ENCODE results near the gene S1PR4. TPM values are rescaled to one million over a fixed set of nuclear protein-coding genes. Genes with fewer than 3 reads are reported as not detected.
"Not testable (repeated sequence)": the region's sequence is repeated elsewhere in the genome, so short reads cannot be mapped to it uniquely, and the experiment has no call there.

S1PR4 gene
- total RNA-seq, 1 donor from 2014 or later: not detected

GRCh38 chr19:3161453-3161852, 17.1 kb upstream of the S1PR4 start:
- no peak for DNase-seq (ENCODE audit: low read depth)
- no peak overlapping the region for H3K4me3 ChIP-seq (ENCODE audit: low read depth, low read length)
- no peak for TF ChIP-seq CTCF (conservative IDR thresholded peaks at IDR 0.05; ENCODE audit: low read depth, low read length)

DNA sequence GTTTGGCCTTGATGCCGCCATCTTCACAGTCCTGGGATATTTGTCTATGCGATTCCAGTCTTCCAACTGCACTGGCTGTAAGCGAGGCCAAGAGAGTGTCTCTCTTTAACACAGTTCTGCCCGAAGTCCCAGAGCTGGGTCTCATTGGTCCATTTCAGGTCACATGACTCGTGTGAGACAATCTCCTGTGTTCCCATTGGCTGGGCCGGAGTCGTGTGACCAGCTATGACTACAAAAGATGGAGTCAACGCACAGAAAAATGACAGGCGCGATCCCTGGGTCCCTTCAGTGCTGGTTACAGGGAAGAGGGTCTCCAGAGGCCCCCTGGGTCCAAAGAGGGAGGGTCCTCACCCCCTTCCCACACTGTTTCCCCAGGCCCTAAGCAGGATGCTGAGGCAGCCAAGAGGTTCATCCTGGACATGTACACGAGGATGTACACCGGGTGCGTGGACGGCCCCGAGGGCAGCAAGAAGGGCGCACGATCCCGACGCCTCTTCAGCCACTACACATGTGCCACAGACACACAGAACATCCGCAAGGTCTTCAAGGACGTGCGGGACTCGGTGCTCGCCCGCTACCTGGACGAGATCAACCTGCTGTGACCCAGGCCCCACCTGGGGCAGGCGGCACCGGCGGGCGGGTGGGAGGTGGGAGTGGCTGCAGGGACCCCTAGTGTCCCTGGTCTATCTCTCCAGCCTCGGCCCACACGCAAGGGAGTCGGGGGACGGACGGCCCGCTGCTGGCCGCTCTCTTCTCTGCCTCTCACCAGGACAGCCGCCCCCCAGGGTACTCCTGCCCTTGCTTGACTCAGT, 15.9 kb upstream of the S1PR4 start:
- no peak for DNase-seq (ENCODE audit: low read depth)
- no peak for TF ChIP-seq CTCF (conservative IDR thresholded peaks at IDR 0.05; ENCODE audit: low read depth, low read length)
- no peak overlapping the region for H3K4me3 ChIP-seq (ENCODE audit: low read depth, low read length)

DNA sequence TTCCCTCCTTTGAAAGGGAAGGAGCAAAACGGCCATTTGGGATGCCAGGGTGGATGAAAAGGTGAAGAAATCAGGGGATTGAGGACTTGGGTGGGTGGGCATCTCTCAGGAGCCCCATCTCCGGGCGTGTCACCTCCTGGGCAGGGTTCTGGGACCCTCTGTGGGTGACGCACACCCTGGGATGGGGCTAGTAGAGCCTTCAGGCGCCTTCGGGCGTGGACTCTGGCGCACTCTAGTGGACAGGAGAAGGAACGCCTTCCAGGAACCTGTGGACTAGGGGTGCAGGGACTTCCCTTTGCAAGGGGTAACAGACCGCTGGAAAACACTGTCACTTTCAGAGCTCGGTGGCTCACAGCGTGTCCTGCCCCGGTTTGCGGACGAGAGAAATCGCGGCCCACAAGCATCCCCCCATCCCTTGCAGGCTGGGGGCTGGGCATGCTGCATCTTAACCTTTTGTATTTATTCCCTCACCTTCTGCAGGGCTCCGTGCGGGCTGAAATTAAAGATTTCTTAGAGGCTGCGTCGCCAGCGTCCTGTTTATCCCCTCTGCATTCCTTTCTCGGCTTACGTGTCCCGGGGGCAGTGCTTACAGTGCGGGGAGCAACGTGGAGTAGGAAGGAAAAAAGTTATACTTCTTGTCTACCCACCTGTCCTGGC, 15.2 kb upstream of the S1PR4 start:
- H3K4me3 ChIP-seq (ENCODE audit: low read depth, low read length): no peak overlapping the region
- DNase-seq (ENCODE audit: low read depth): no peak

GRCh38 chr19:3163943-3164342, 14.6 kb upstream of the S1PR4 start:
- DNase-seq (ENCODE audit: low read depth): no peak
- no peak overlapping the region for H3K4me3 ChIP-seq (ENCODE audit: low read depth, low read length)
- no peak for TF ChIP-seq CTCF (conservative IDR thresholded peaks at IDR 0.05; ENCODE audit: low read depth, low read length)

More for the DNA sequence above, 15.2 kb upstream of the S1PR4 start:
- peak; percentile 97 for TF ChIP-seq CTCF (conservative IDR thresholded peaks at IDR 0.05; ENCODE audit: low read depth, low read length)

DNA sequence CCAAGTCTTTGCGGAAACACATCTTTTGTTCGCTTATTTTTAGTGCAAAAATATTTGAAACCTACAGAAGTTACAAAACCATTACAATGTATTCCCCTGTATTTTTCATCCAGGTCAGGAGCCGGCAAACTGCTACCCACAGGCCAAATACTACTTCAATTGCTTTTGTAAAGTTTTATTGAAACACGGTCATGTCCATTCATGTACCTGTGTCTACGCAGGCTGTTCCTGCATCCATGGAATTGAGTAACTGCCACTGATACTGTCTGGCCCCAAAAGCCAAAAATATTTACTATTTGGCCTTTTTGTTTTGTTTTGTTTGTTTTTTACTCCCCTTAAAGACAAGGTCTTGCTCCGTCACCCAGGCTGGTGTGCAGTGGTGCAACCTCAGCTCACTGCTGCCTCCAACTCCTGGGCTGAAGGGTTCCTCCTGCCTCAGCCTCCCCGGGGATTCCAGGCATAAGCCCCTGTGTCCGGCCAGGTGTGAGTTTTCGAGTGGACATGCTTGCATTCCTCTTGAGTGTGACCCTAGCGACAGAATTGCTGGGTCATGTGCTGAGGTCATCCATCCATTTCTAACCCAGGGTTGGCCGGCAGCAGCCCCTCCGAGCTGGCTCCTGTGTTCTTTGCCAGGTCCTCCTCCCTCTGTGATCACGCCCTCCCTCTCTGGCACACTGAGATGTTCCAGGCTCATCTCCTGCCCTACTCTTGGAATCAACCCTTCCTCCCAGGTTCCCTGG, 10.9 kb upstream of the S1PR4 start:
- no peak for TF ChIP-seq CTCF (conservative IDR thresholded peaks at IDR 0.05; ENCODE audit: low read depth, low read length)
- no peak for DNase-seq (ENCODE audit: low read depth)
- H3K4me3 ChIP-seq (ENCODE audit: low read depth, low read length): no peak overlapping the region

- TF ChIP-seq CTCF (conservative IDR thresholded peaks at IDR 0.05; ENCODE audit: low read depth, low read length): no peak
- DNase-seq (ENCODE audit: low read depth): no peak
- H3K4me3 ChIP-seq (ENCODE audit: low read depth, low read length): no peak overlapping the region
Measured at GRCh38 chr19:3171894-3172672, 6.5 kb upstream of the S1PR4 start.

GRCh38 chr19:3172673-3173000, 5.9 kb upstream of the S1PR4 start:
- not testable (repeated sequence) for DNase-seq (ENCODE audit: low read depth); H3K4me3 ChIP-seq (ENCODE audit: low read depth, low read length)

Data from epithelial cell of proximal tubule (primary cell).